Neuronal stem cell (in vitro differentiated cells): Measurements from ENCODE around the gene KLF3.

Source experiments
- DNase-seq: peaks from one replicate; pipeline ENCODE4 v3.0.0-alpha.2; 2013; ENCODE audit warnings: low spot score
- H2AFZ ChIP-seq: one replicate; pipeline ENCODE4 v1.6.1; 2013; ENCODE audit warnings: mild to moderate bottlenecking, low read length, inconsistent platforms
- H2AK5ac ChIP-seq: 2 replicates; pipeline ENCODE4 v1.6.1; 2013; ENCODE audit warnings: low read depth, mild to moderate bottlenecking, inconsistent platforms, low read length, moderate library complexity, mixed read lengths
- H2BK120ac ChIP-seq: 2 replicates; pipeline ENCODE4 v1.6.1; 2013; ENCODE audit warnings: low read depth, mild to moderate bottlenecking, inconsistent platforms, low read length, moderate library complexity, mixed read lengths
- H2BK12ac ChIP-seq: one replicate; pipeline ENCODE4 v1.6.1; 2013; ENCODE audit warnings: low read length, inconsistent platforms
- H2BK15ac ChIP-seq: 2 replicates; pipeline ENCODE4 v1.6.1; 2013; ENCODE audit warnings: mild to moderate bottlenecking, low read length, inconsistent platforms, mixed read lengths
- H2BK5ac ChIP-seq: one replicate; pipeline ENCODE4 v1.6.1; 2013; ENCODE audit warnings: inconsistent platforms, mild to moderate bottlenecking, low read length, moderate library complexity
- H3K14ac ChIP-seq: one replicate; pipeline ENCODE4 v1.6.1; 2013; ENCODE audit warnings: low read length, inconsistent platforms
- H3K18ac ChIP-seq: 2 replicates; pipeline ENCODE4 v1.6.1; 2013; ENCODE audit warnings: low read length, inconsistent platforms
- H3K23ac ChIP-seq: 2 replicates; pipeline ENCODE4 v1.6.1; 2013; ENCODE audit warnings: low read depth, mild to moderate bottlenecking, mixed read lengths, low read length, inconsistent platforms; ENCODE audit not compliant: poor library complexity
- H3K27ac ChIP-seq: replicated peaks from 3 replicates; pipeline ENCODE4 v1.5.1; 2013; ENCODE audit warnings: low read length, inconsistent platforms
- H3K27me3 ChIP-seq, 3 experiments: 2 replicates each; pipeline ENCODE4 v1.6.1; 2013; ENCODE audit warnings: low read length in 3 of 3, mild to moderate bottlenecking in 2 of 3, inconsistent platforms in 1 of 3, low read depth in 1 of 3, mixed read lengths in 1 of 3, moderate library complexity in 1 of 3; ENCODE audit not compliant: control insufficient read depth in 3 of 3, insufficient read depth in 3 of 3
- H3K36me3 ChIP-seq, 2 donors: replicated peaks in 1 of 2; 2 replicates each; pipeline ENCODE4 v1.6.1; 2013; ENCODE audit warnings: low read length in 2 of 2; ENCODE audit not compliant: control insufficient read depth in 2 of 2, insufficient read depth in 2 of 2
- H3K4ac ChIP-seq: 2 replicates; pipeline ENCODE4 v1.6.1; 2013; ENCODE audit warnings: inconsistent platforms, mild to moderate bottlenecking, low read length, moderate library complexity
- H3K4me1 ChIP-seq, 2 donors: 1 replicate in 1 of 2; 2 replicates in 1 of 2; pipeline ENCODE4 v1.6.1; 2013; ENCODE audit warnings: low read length in 2 of 2, low read depth in 1 of 2; ENCODE audit not compliant: control insufficient read depth in 2 of 2, insufficient read depth in 1 of 2
- H3K4me2 ChIP-seq: one replicate; pipeline ENCODE4 v1.6.1; 2013; ENCODE audit warnings: mild to moderate bottlenecking, low read length, inconsistent platforms; ENCODE audit not compliant: insufficient read depth, poor library complexity, severe bottlenecking
- H3K4me3 ChIP-seq, 2 donors: 2 replicates each; pipeline ENCODE4 v1.5.1; 2013; ENCODE audit warnings: low read length in 2 of 2, mild to moderate bottlenecking in 2 of 2, inconsistent platforms in 1 of 2, moderate library complexity in 1 of 2
- H3K79me1 ChIP-seq: one replicate; pipeline ENCODE4 v1.6.1; 2013; ENCODE audit warnings: low read depth, mild to moderate bottlenecking, inconsistent platforms, low read length, moderate library complexity
- H3K9ac ChIP-seq: one replicate; pipeline ENCODE4 v1.6.1; 2013; ENCODE audit warnings: mild to moderate bottlenecking, low read depth, low read length, inconsistent platforms; ENCODE audit not compliant: poor library complexity
- H3K9me3 ChIP-seq, 2 donors: replicated peaks in 1 of 2; 2 replicates each; pipeline versions ENCODE3 to v1.6.1; 2013; ENCODE audit warnings: low read length in 2 of 2, mild to moderate bottlenecking in 2 of 2, inconsistent platforms in 1 of 2, low read depth in 1 of 2, mixed read lengths in 1 of 2, moderate library complexity in 1 of 2; ENCODE audit not compliant: control insufficient read depth in 2 of 2, insufficient read depth in 1 of 2
- H4K8ac ChIP-seq: one replicate; pipeline ENCODE4 v1.6.1; 2013; ENCODE audit warnings: low read depth, mild to moderate bottlenecking, inconsistent platforms, low read length, moderate library complexity
- H4K91ac ChIP-seq: one replicate; pipeline ENCODE4 v1.6.1; 2013; ENCODE audit warnings: low read length, low read depth, mild to moderate bottlenecking, inconsistent platforms; ENCODE audit not compliant: poor library complexity
- WGBS, 2 donors: extraction: QIAGEN DNeasy Blood & Tissue Kit; methylation state at CpG; one replicate each; pipeline ENCODE4 v1.1.7; 2013; ENCODE audit warnings: missing lambda C conversion rate in 2 of 2, mixed read lengths in 1 of 2; ENCODE audit not compliant: insufficient read length in 2 of 2, insufficient replicate concordance in 1 of 2; ENCODE audit errors: extremely low coverage in 2 of 2; 5-methylcytosine and 5-hydroxymethylcytosine counted together

Gene KLF3

GRCh38 chr4:38694330-38694729 is 30.3 kb downstream of the KLF3 start:
- H3K18ac ChIP-seq, result no peak overlapping the region
- DNase-seq, result no peak
- no peak overlapping the region for H2BK12ac ChIP-seq
- H2BK120ac ChIP-seq, result no peak overlapping the region
- H3K4ac ChIP-seq, result no peak overlapping the region
- no peak overlapping the region for H3K27ac ChIP-seq
- H3K14ac ChIP-seq, result no peak overlapping the region
- H3K9me3 ChIP-seq, result no peaks in the 10 kb centered on the region
- H4K91ac ChIP-seq, result no peak overlapping the region
- no peak overlapping the region for H3K23ac ChIP-seq
- H2BK15ac ChIP-seq, result no peak overlapping the region
- peaks cover 2% of the 10 kb centered on the region for H3K79me1 ChIP-seq
- no peak overlapping the region for H3K4me3 ChIP-seq
- H3K27me3 ChIP-seq, result no peaks in the 10 kb centered on the region
- H3K4me1 ChIP-seq, result no peaks in the 10 kb centered on the region
- no peak overlapping the region for H4K8ac ChIP-seq
- H2AK5ac ChIP-seq, result no peak overlapping the region
- peaks cover 30 to 100% of the 10 kb centered on the region in 2 donors for H3K36me3 ChIP-seq
- no peak overlapping the region for H3K9ac ChIP-seq
- no CpG with 5 or more reads among the region's 3 CpGs for WGBS, 2 donors
- H2AFZ ChIP-seq, result no peak overlapping the region
- H3K4me2 ChIP-seq, result no peak overlapping the region
- H2BK5ac ChIP-seq, result no peak overlapping the region

- no peak overlapping the region for H2BK120ac ChIP-seq
- no peak overlapping the region for H3K14ac ChIP-seq
- no peak overlapping the region for H2AK5ac ChIP-seq
- H2BK12ac ChIP-seq, result no peak overlapping the region
- WGBS, 2 donors, result no CpG with 5 or more reads among the region's 3 CpGs
- no peak overlapping the region for H2BK5ac ChIP-seq
- H3K79me1 ChIP-seq, result peaks cover 2% of the 10 kb centered on the region
- H3K4ac ChIP-seq, result no peak overlapping the region
- no peak overlapping the region for H4K8ac ChIP-seq
- no peak overlapping the region for H2BK15ac ChIP-seq
- no peak overlapping the region for H2AFZ ChIP-seq
- H3K27ac ChIP-seq, result no peak overlapping the region
- H3K27me3 ChIP-seq, result no peaks in the 10 kb centered on the region
- H3K36me3 ChIP-seq, result peaks cover 20 to 89% of the 10 kb centered on the region in 2 donors
- no peak for DNase-seq
- no peak overlapping the region for H3K18ac ChIP-seq
- no peak overlapping the region for H4K91ac ChIP-seq
- no peak overlapping the region for H3K9ac ChIP-seq
- no peak overlapping the region for H3K4me2 ChIP-seq
- no peak overlapping the region for H3K4me3 ChIP-seq
- no peak overlapping the region for H3K23ac ChIP-seq
- H3K4me1 ChIP-seq, result no peaks in the 10 kb centered on the region
- H3K9me3 ChIP-seq, result no peaks in the 10 kb centered on the region
These were observed 31.8 kb downstream of the KLF3 start for GRCh38 chr4:38695809-38696208.

- Histone ChIP-seq H2AFZ (no peak overlapping the region), H3K4ac (no peak overlapping the region), H3K4me3 (no peak overlapping the region), H3K9me3 (no peaks in the 10 kb centered on the region), H3K14ac (no peak overlapping the region), H3K4me2 (no peak overlapping the region), H3K23ac (no peak overlapping the region), H4K91ac (no peak overlapping the region), H3K27me3 (no peaks in the 10 kb centered on the region), H3K18ac (no peak overlapping the region), H3K36me3 (peaks cover 20 to 80% of the 10 kb centered on the region in 2 donors), H2BK12ac (no peak overlapping the region), H3K79me1 (peaks cover 2% of the 10 kb centered on the region), H2AK5ac (no peak overlapping the region), H4K8ac (no peak overlapping the region), H3K4me1 (no peaks in the 10 kb centered on the region), H2BK15ac (no peak overlapping the region), H3K27ac (no peak overlapping the region), H3K9ac (no peak overlapping the region), H2BK120ac (no peak overlapping the region), H2BK5ac (no peak overlapping the region)
- no peak for DNase-seq
- WGBS, 2 donors, result no CpG with 5 or more reads among the region's 2 CpGs
These were observed 32.7 kb downstream of the KLF3 start for GRCh38 chr4:38696697-38697096.

- H3K23ac ChIP-seq, result no peak overlapping the region
- no peak overlapping the region for H2BK120ac ChIP-seq
- no peaks in the 10 kb centered on the region for H3K9me3 ChIP-seq
- H3K27ac ChIP-seq, result no peak overlapping the region
- no peak overlapping the region for H3K4me3 ChIP-seq
- H4K8ac ChIP-seq, result no peak overlapping the region
- no peak overlapping the region for H4K91ac ChIP-seq
- H2AFZ ChIP-seq, result no peak overlapping the region
- H3K4ac ChIP-seq, result no peak overlapping the region
- no peaks in the 10 kb centered on the region for H3K27me3 ChIP-seq
- no peak overlapping the region for H3K18ac ChIP-seq
- no peak overlapping the region for H2BK12ac ChIP-seq
- no CpG with 5 or more reads among the region's 1 CpG for WGBS, 2 donors
- H3K4me2 ChIP-seq, result no peak overlapping the region
- H3K79me1 ChIP-seq, result peaks cover 2% of the 10 kb centered on the region
- H2BK15ac ChIP-seq, result no peak overlapping the region
- no peak overlapping the region for H3K14ac ChIP-seq
- peaks cover 20 to 65% of the 10 kb centered on the region in 2 donors for H3K36me3 ChIP-seq
- no peak overlapping the region for H3K9ac ChIP-seq
- no peaks in the 10 kb centered on the region for H3K4me1 ChIP-seq
- no peak for DNase-seq
- no peak overlapping the region for H2AK5ac ChIP-seq
- H2BK5ac ChIP-seq, result no peak overlapping the region
These were observed 34.2 kb downstream of the KLF3 start for GRCh38 chr4:38698176-38698575.
